ENCODE measurements around the gene INTS1.

- TF ChIP-seq CEBPB (IDR thresholded peaks at IDR 0.05; ENCODE audit: low read depth, low read length) (no peak), MAZ (IDR thresholded peaks at IDR 0.05; ENCODE audit: borderline replicate concordance, low read depth, low read length) (no peak), SMC3 (IDR thresholded peaks at IDR 0.05; ENCODE audit: low read depth, low read length) (no peak), POLR2A (IDR thresholded peaks at IDR 0.05; ENCODE audit: low read depth, low read length) (no peak), FOS (IDR thresholded peaks at IDR 0.05; ENCODE audit: low read depth, low read length) (no peak), RAD21 (IDR thresholded peaks at IDR 0.05; ENCODE audit: low read length) (no peak), CHD1 (IDR thresholded peaks at IDR 0.05; ENCODE audit: low read depth, low read length) (no peak), NFE2L2 (IDR thresholded peaks at IDR 0.05; ENCODE audit: low read depth, low read length) (no peak), ELK1 (IDR thresholded peaks at IDR 0.05; ENCODE audit: borderline replicate concordance, low read depth, low read length) (no peak), MXI1 (IDR thresholded peaks at IDR 0.05; ENCODE audit: borderline replicate concordance, low read depth, low read length) (no peak), BHLHE40 (IDR thresholded peaks at IDR 0.05; ENCODE audit: low read depth, low read length) (no peak), MAFK (IDR thresholded peaks at IDR 0.05; ENCODE audit: low read depth, low read length) (no peak)
- TF ChIP-seq, protein P1, sequence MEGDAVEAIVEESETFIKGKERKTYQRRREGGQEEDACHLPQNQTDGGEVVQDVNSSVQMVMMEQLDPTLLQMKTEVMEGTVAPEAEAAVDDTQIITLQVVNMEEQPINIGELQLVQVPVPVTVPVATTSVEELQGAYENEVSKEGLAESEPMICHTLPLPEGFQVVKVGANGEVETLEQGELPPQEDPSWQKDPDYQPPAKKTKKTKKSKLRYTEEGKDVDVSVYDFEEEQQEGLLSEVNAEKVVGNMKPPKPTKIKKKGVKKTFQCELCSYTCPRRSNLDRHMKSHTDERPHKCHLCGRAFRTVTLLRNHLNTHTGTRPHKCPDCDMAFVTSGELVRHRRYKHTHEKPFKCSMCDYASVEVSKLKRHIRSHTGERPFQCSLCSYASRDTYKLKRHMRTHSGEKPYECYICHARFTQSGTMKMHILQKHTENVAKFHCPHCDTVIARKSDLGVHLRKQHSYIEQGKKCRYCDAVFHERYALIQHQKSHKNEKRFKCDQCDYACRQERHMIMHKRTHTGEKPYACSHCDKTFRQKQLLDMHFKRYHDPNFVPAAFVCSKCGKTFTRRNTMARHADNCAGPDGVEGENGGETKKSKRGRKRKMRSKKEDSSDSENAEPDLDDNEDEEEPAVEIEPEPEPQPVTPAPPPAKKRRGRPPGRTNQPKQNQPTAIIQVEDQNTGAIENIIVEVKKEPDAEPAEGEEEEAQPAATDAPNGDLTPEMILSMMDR (conservative IDR thresholded peaks at IDR 0.05; ENCODE audit: low read depth, low read length), result no peak
- TF ChIP-seq, protein P2, sequence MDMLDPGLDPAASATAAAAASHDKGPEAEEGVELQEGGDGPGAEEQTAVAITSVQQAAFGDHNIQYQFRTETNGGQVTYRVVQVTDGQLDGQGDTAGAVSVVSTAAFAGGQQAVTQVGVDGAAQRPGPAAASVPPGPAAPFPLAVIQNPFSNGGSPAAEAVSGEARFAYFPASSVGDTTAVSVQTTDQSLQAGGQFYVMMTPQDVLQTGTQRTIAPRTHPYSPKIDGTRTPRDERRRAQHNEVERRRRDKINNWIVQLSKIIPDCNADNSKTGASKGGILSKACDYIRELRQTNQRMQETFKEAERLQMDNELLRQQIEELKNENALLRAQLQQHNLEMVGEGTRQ (IDR thresholded peaks at IDR 0.05; ENCODE audit: low read depth, low read length), result no peak
Measured at GRCh38 chr7:1495564-1496242, 8.5 kb downstream of the INTS1 start.

Data from IMR-90 (cell line).